ENCODE measurements around the gene SORT1.
"Not testable (repeated sequence)": the region's sequence is repeated elsewhere in the genome, so short reads cannot be mapped to it uniquely, and the experiment has no call there.

DNA sequence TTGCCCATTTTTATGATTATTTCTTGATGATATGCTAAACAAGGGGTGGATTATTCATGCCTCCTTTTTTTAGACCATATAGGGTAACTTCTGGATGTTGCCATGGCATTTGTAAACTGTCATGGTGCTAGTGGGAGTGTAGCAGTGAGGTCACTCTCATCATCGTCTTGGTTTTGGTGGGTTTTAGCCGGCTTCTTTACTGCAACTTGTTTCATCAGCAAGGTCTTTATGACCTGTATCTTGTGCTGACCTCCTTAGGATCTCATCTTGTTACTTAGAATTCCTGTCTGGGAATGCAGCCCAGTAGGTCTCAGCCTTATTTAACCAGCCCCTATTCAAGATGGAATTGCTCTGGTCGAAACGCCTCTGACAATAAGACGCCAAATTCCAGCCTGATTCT, 111.0 kb downstream of the SORT1 start:
- not testable (repeated sequence) for TF ChIP-seq EZH2 (IDR thresholded peaks at IDR 0.05); POLR2AphosphoS5 (IDR thresholded peaks at IDR 0.05; ENCODE audit: borderline replicate concordance, low read depth, low read length)
